Activated CD8-positive, alpha-beta memory T cell treated with anti-CD3 and anti-CD28 coated beads, Interleukin-2, amount 50 U/mL, for 24 hours (primary cell): ENCODE measurements around the gene FOXD2.

ENCODE experiments used
- DNase-seq: peaks from one replicate; pipeline ENCODE4 v3.0.0-alpha.2; 2020; ENCODE audit errors: extremely low read depth

FOXD2 gene

DNA sequence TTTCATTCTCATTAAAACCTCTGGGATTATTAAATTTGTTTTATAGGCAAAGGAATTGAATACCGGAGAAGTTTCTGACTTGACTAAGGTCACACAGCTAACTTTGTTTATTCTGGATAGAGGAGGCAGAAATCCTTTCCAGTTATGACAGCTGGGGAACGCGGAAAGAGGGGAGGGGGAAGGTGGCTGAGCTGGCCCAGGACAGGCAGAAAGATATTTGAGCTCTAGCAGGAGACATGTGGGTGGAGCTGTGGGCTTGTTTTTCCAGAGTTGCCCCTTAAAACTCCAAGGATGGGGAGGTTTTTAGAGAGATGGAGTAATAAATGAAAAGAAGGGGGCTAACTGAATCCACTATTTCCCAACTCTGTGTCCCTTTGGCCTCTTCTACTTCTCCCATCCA lies 27.8 kb downstream of the FOXD2 start:
- DNase-seq, result no peak

- no peak for DNase-seq
Measured at GRCh38 chr1:47468709-47469389, 31.0 kb downstream of the FOXD2 start.

GRCh38 chr1:47469390-47469759 lies 31.5 kb downstream of the FOXD2 start:
- no peak for DNase-seq

DNA sequence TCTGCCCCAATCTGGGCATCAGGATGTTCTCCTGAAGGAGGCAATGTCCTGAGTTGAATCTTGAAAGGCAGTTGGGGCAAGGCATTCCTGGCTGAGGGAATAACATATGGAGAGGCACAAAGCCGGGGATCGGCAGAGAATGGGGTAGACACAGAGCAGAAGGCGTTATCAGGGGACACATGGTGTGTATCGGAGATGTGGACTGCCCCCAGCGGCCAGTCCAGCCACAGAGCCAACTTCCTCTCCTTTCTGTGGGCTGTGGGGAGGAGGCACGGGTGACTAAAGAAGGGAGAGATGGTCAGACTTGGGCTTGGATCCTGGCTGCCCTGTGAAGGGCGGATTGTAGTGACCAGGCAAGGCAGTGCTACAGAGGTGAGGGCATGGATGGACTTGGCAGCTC lies 32.1 kb downstream of the FOXD2 start:
- no peak for DNase-seq

- DNase-seq, result no peak
Measured at GRCh38 chr1:47471163-47471562, 33.3 kb downstream of the FOXD2 start.

- no peak for DNase-seq
Measured at GRCh38 chr1:47474278-47475193, 36.7 kb downstream of the FOXD2 start.

- DNase-seq, result no peak
Measured at GRCh38 chr1:47477595-47478080, 39.8 kb downstream of the FOXD2 start.

DNA sequence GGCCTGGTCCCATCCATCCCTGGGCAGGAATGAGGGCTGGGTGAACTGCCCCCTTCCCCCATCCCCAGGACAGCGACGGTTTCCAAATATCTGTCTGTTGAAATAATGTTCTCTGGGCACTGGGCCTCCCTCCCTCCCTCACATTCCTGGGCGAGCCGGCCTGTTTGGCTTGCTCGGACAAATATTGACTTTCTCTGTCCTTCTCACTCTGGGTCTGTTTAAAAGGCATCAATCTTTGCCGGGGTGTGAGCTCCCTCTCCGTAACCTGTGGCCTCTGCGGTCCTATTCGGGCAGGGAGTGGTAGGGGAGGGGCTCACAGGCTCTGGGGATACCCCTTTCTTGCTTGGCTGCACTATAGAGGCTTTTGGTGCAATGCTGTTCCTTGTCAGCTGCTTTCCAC lies 40.2 kb downstream of the FOXD2 start:
- no peak for DNase-seq

- no peak for DNase-seq
Measured at GRCh38 chr1:47479664-47480063, 41.8 kb downstream of the FOXD2 start.

GRCh38 chr1:47481936-47482335 lies 44.1 kb downstream of the FOXD2 start:
- no peak for DNase-seq

GRCh38 chr1:47482786-47483185 lies 44.9 kb downstream of the FOXD2 start:
- DNase-seq, result no peak

- DNase-seq, result no peak
Measured at GRCh38 chr1:47483651-47484050, 45.8 kb downstream of the FOXD2 start.

GRCh38 chr1:47485817-47486216 lies 48.0 kb downstream of the FOXD2 start:
- no peak for DNase-seq

GRCh38 chr1:47487332-47487731 lies 49.5 kb downstream of the FOXD2 start:
- DNase-seq, result no peak

GRCh38 chr1:47487850-47488450 lies 50.1 kb downstream of the FOXD2 start:
- DNase-seq, result no peak
